MCF 10A (cell line): Measurements from ENCODE around the gene MOCS1. TPM values are rescaled to one million over a fixed set of nuclear protein-coding genes. Genes with fewer than 3 reads are reported as not detected.

Experiments
- BruUV-seq: library from RNA; stranded (reverse); fragments of 400-500 nt; replicated peaks from 2 replicates; lab custom pipeline; 2021; lab: Mats Ljungman, UMichigan
- CTCF ChIA-PET: fragments of 300-600 bp; sonication (Branson Sonifier 250); formaldehyde crosslinking; extraction: SDS; loops from one replicate; lab custom pipeline; 2021; ENCODE audit warnings: antibody characterized with exemption, inconsistent platforms; lab: Yijun Ruan, JAX
- POLR2A ChIA-PET: fragments of 300-600, 350-650 bp; sonication (Branson Sonifier 250); formaldehyde crosslinking; extraction: SDS; loops from one replicate; lab custom pipeline; 2020; ENCODE audit warnings: antibody characterized with exemption, inconsistent platforms; lab: Yijun Ruan, JAX
- DNase-seq: peaks from one replicate; pipeline ENCODE4 v3.0.0-alpha.2; 2018; ENCODE audit not compliant: unreplicated experiment
- H3K27ac Mint-ChIP-seq: one replicate; pipeline ENCODE4 v1.8.0; 2022; ENCODE audit warnings: mild to moderate bottlenecking, low read depth, mixed read lengths; ENCODE audit not compliant: unreplicated experiment
- H3K27me3 Mint-ChIP-seq: one replicate; pipeline ENCODE4 v1.8.0; 2022; ENCODE audit warnings: mixed read lengths; ENCODE audit not compliant: insufficient read depth, unreplicated experiment
- H3K36me3 Mint-ChIP-seq: one replicate; pipeline ENCODE4 v1.8.0; 2022; ENCODE audit warnings: mild to moderate bottlenecking, moderate library complexity, mixed read lengths; ENCODE audit not compliant: insufficient read depth, unreplicated experiment
- H3K4me1 Mint-ChIP-seq: one replicate; pipeline ENCODE4 v1.8.0; 2022; ENCODE audit warnings: mixed read lengths; ENCODE audit not compliant: insufficient read depth, unreplicated experiment
- H3K4me3 Mint-ChIP-seq: one replicate; pipeline ENCODE4 v1.8.0; 2022; ENCODE audit warnings: mild to moderate bottlenecking, moderate library complexity, mixed read lengths; ENCODE audit not compliant: unreplicated experiment
- H3K9me3 Mint-ChIP-seq: one replicate; pipeline ENCODE4 v1.8.0; 2022; ENCODE audit warnings: mixed read lengths; ENCODE audit not compliant: unreplicated experiment
- CTCF ChIP-seq: fragments of 200-600 bp; IDR thresholded peaks from one replicate; pipeline ENCODE4 v1.8.0; 2022; ENCODE audit warnings: antibody characterized with exemption, mild to moderate bottlenecking; ENCODE audit not compliant: unreplicated experiment
- intact Hi-C: fragments of 100-400 bp; cut with micrococcal nuclease; formaldehyde crosslinking; loops from 2 replicates; pipeline ENCODE4 v1.14.1; 2022
- total RNA-seq: library from RNA; stranded (reverse); gene quantifications from 2 replicates; pipeline ENCODE4 v1.2.3, GENCODE V29; 2022

MOCS1 gene
- total RNA-seq, 1 experiment from 2014 or later, result 5.3 TPM

- Mint-ChIP-seq H3K36me3 (no peaks in the 10 kb centered on the region), H3K27ac (no peak overlapping the region), H3K27me3 (no peaks in the 10 kb centered on the region), H3K9me3 (no peaks in the 10 kb centered on the region), H3K4me1 (no peaks in the 10 kb centered on the region), H3K4me3 (no peak overlapping the region)
- ChIA-PET POLR2A (no interaction called here), CTCF (interaction anchor here (0.9 to 1.4 kb wide), 2 partner anchors 14 to 20 kb away, joined by 4 read pairs; no protein-coding TSS in a partner anchor)
- no peak for TF ChIP-seq CTCF
- no TSS peak for BruUV-seq
- no peak for DNase-seq
- intact Hi-C loops, result no loop called here
Measured at GRCh38 chr6:39961178-39961577, 26.9 kb upstream of the MOCS1 start.

DNA sequence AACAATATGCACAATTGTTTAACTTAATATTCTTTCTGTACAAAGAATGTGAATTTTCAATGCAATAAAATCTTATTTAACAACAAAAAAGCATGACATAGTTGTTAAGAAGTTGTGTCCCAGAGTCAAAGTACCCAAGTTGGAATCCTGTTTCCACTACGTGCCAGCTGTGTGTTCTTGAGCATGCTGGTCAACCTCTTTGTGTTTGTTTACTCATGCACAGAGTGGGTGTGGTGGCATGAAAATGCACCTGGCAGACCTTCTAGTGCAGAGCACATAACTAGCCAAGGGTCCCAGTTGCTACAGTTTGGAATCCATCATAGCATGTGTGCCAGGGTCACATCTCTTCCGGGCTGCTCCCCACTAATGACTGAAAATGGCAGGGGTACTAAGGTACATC, 24.7 kb upstream of the MOCS1 start:
- Mint-ChIP-seq H3K9me3 (no peaks in the 10 kb centered on the region), H3K36me3 (no peaks in the 10 kb centered on the region), H3K27ac (no peak overlapping the region), H3K4me3 (no peak overlapping the region), H3K4me1 (no peaks in the 10 kb centered on the region), H3K27me3 (no peaks in the 10 kb centered on the region)
- BruUV-seq, result no TSS peak
- TF ChIP-seq CTCF, result no peak
- POLR2A ChIA-PET, result no interaction called here
- no peak for DNase-seq
- CTCF ChIA-PET, result no interaction called here
- intact Hi-C loops, result no loop called here

DNA sequence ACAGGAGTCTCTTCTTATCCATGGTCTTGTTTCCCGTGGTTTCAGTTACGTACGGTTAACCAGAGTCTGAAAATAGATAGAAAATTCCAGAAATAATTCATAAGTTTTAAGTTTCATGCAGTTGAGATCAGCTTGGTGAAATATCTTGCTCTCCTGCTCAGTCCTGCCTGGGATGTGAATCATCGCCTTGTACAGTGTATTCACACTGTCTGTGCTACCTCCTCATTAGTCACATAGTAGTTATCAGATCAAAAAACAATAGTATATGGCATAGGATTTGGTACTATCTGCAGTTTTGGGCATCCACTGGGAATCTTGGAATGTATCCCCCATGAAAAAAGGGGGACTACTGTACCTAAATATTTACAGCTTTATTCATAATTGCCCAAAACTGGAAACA, 22.7 kb upstream of the MOCS1 start:
- no peak overlapping the region for H3K27ac Mint-ChIP-seq
- CTCF ChIA-PET, result interaction anchor here (0.6 kb wide), 1 partner anchor 954 kb away, joined by 3 read pairs; no protein-coding TSS in a partner anchor
- DNase-seq, result peak; percentile 36
- H3K4me3 Mint-ChIP-seq, result no peak overlapping the region
- H3K36me3 Mint-ChIP-seq, result no peaks in the 10 kb centered on the region
- H3K4me1 Mint-ChIP-seq, result no peaks in the 10 kb centered on the region
- POLR2A ChIA-PET, result interaction anchor here (1.3 to 1.4 kb wide), 2 partner anchors 10 to 30 kb away, joined by 4 to 9 read pairs; no protein-coding TSS in a partner anchor
- BruUV-seq, result no TSS peak
- no peaks in the 10 kb centered on the region for H3K9me3 Mint-ChIP-seq
- no peak for TF ChIP-seq CTCF
- no peaks in the 10 kb centered on the region for H3K27me3 Mint-ChIP-seq
- intact Hi-C loops, result no loop called here

DNA sequence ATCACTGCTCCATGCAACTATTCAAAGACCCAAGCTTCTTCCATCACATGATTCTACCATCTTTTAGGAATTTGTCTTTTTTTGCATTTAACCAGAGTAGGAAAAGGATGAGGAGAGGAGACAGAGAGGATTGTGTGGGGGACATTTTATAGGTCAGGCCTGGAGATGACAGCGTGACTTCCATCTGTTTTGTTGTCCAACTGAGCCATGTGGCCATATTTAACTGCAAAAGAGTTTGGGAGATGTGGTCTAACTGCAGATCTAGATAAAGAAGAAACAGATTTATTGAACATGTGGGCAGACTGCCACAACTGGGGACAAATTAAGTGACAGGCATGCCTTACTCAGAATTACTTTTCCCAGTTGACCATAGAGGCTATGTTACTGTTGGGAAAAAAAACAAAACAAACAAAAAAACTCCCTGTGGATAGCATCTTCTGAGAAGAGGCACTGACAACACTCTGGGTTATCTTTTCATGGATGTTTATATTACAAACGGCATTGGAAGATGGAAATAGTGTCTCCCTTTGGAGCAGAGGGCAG, 18.9 kb upstream of the MOCS1 start:
- POLR2A ChIA-PET, result no interaction called here
- Mint-ChIP-seq H3K27me3 (no peaks in the 10 kb centered on the region), H3K36me3 (no peaks in the 10 kb centered on the region), H3K9me3 (no peaks in the 10 kb centered on the region), H3K4me3 (no peak overlapping the region), H3K4me1 (no peaks in the 10 kb centered on the region), H3K27ac (no peak overlapping the region)
- intact Hi-C loops, result no loop called here
- BruUV-seq, result no TSS peak
- no peak for DNase-seq
- CTCF ChIA-PET, result interaction anchor here (0.6 kb wide), 2 partner anchors 18 to 601 kb away, joined by 3 read pairs; no protein-coding TSS in a partner anchor
- TF ChIP-seq CTCF, result no peak
